ENCODE data around the gene FOSB. TPM values are rescaled to one million over a fixed set of nuclear protein-coding genes. Genes with fewer than 3 reads are reported as not detected.

The FOSB gene
- total and polyA plus RNA-seq, 4 donors = 7.9 to 24.2 (median 16.4) TPM

GRCh38 chr19:45496349-45496953 is 28.7 kb downstream of the FOSB start:
- no peak for ATAC-seq (ENCODE audit: insufficient read depth, low FRiP score)
- Histone ChIP-seq H3K9ac (ENCODE audit: insufficient read depth in 1 of 2, low read length in 2 of 2) (no peak overlapping the region), H3K27me3 (ENCODE audit: control insufficient read depth in 3 of 3, insufficient read depth in 3 of 3, low read length in 2 of 3) (peaks cover 0 to 28% (median 24%) of the 10 kb centered on the region in 3 donors), H3K4me3 (peak overlapping the region; percentile 45), H3K9me3 (ENCODE audit: control insufficient read depth in 4 of 4, insufficient read depth in 3 of 4, low read length in 3 of 4) (no peaks in the 10 kb centered on the region), H3K36me3 (ENCODE audit: control insufficient read depth in 4 of 4, insufficient read depth in 4 of 4, low read length in 4 of 4) (no peaks in the 10 kb centered on the region), H3K4me1 (ENCODE audit: control insufficient read depth in 5 of 5, insufficient read depth in 5 of 5, low read length in 5 of 5) (peaks cover 3 to 20% (median 10%) of the 10 kb centered on the region in 5 donors), H3K27ac (ENCODE audit: low read depth in 1 of 2, low read length in 1 of 2) (peak overlapping the region in 1 of 2 donors; percentile 18)
- no peak for TF ChIP-seq CTCF (IDR thresholded peaks at IDR 0.05; ENCODE audit: control extremely low read depth, extremely low read depth)
- DNase-seq = peak; percentile 50 to 67 (median 57)
- WGBS, 2 donors = 1% methylated on average over 31 to 54 of the region's 54 CpGs

- DNase-seq (no peak), ATAC-seq (ENCODE audit: insufficient read depth, low FRiP score) (no peak)
- Histone ChIP-seq H3K36me3 (ENCODE audit: control insufficient read depth in 4 of 4, insufficient read depth in 4 of 4, low read length in 4 of 4) (no peaks in the 10 kb centered on the region), H3K27ac (ENCODE audit: low read depth in 1 of 2, low read length in 1 of 2) (no peak overlapping the region), H3K4me3 (no peak overlapping the region), H3K4me1 (ENCODE audit: control insufficient read depth in 5 of 5, insufficient read depth in 5 of 5, low read length in 5 of 5) (peaks cover 3 to 14% (median 10%) of the 10 kb centered on the region in 5 donors), H3K27me3 (ENCODE audit: control insufficient read depth in 3 of 3, insufficient read depth in 3 of 3, low read length in 2 of 3) (peaks cover 0 to 31% (median 26%) of the 10 kb centered on the region in 3 donors), H3K9me3 (ENCODE audit: control insufficient read depth in 4 of 4, insufficient read depth in 3 of 4, low read length in 3 of 4) (no peaks in the 10 kb centered on the region), H3K9ac (ENCODE audit: insufficient read depth in 1 of 2, low read length in 2 of 2) (no peak overlapping the region)
- WGBS, 2 donors = 25 to 26% methylated on average over 16 of the region's 16 CpGs
- no peak for TF ChIP-seq CTCF (IDR thresholded peaks at IDR 0.05; ENCODE audit: control extremely low read depth, extremely low read depth)
Observed at GRCh38 chr19:45497791-45498190, 30.0 kb downstream of the FOSB start.

GRCh38 chr19:45498411-45499195 is 30.8 kb downstream of the FOSB start, which contains the start of gene PPM1N:
TSS of gene PPM1N (plus strand) at chr19:45498443. CDS start at chr19:45498473, 30 bp downstream.
- no peak for TF ChIP-seq CTCF (IDR thresholded peaks at IDR 0.05; ENCODE audit: control extremely low read depth, extremely low read depth)
- Histone ChIP-seq H3K4me1 (ENCODE audit: control insufficient read depth in 5 of 5, insufficient read depth in 5 of 5, low read length in 5 of 5) (peaks cover 3 to 14% (median 6%) of the 10 kb centered on the region in 5 donors), H3K9ac (ENCODE audit: insufficient read depth in 1 of 2, low read length in 2 of 2) (no peak within 1 kb of the TSS), H3K4me3 (no peak within 1 kb of the TSS), H3K36me3 (ENCODE audit: control insufficient read depth in 4 of 4, insufficient read depth in 4 of 4, low read length in 4 of 4) (no peaks in the 10 kb centered on the region), H3K9me3 (ENCODE audit: control insufficient read depth in 4 of 4, insufficient read depth in 3 of 4, low read length in 3 of 4) (no peaks in the 10 kb centered on the region), H3K27me3 (ENCODE audit: control insufficient read depth in 3 of 3, insufficient read depth in 3 of 3, low read length in 2 of 3) (peaks cover 0 to 31% (median 26%) of the 10 kb centered on the region in 3 donors), H3K27ac (ENCODE audit: low read depth in 1 of 2, low read length in 1 of 2) (no peak within 1 kb of the TSS)
- no peak for ATAC-seq (ENCODE audit: insufficient read depth, low FRiP score)
- no peak for DNase-seq
- WGBS, 2 donors = 2% methylated on average over 77 to 89 of the region's 89 CpGs

All from lung (tissue), 12 donors.